Skeletal muscle cell (primary cell): ENCODE results near the gene CCDC92B.
"Not testable (repeated sequence)": the region's sequence is repeated elsewhere in the genome, so short reads cannot be mapped to it uniquely, and the experiment has no call there.

Source experiments
- DNase-seq: peaks from one replicate; pipeline ENCODE4 v3.0.0-alpha.2; 2010; ENCODE audit warnings: low read depth
- H3K4me3 ChIP-seq: 2 replicates; pipeline ENCODE4 v1.5.1; 2011; ENCODE audit warnings: low read depth, mild to moderate bottlenecking, control low read depth, low read length, moderate library complexity

Gene CCDC92B

GRCh38 chr17:2749058-2749783 lies at the start of gene CCDC92B:
Gene CCDC92B (minus strand): TSS chr17:2749652. CDS start chr17:2735145, 14,507 bp downstream.
- H3K4me3 ChIP-seq: no peak within 1 kb of the TSS

GRCh38 chr17:2798678-2799077 lies 49.2 kb upstream of the CCDC92B start:
- no peak for DNase-seq
- no peak overlapping the region for H3K4me3 ChIP-seq

More at GRCh38 chr17:2749058-2749783, at the start of gene CCDC92B:
- no peak for DNase-seq

- no peak overlapping the region for H3K4me3 ChIP-seq
- no peak for DNase-seq
Observed at GRCh38 chr17:2798188-2798587, 48.7 kb upstream of the CCDC92B start.

GRCh38 chr17:2797637-2798036 lies 48.2 kb upstream of the CCDC92B start:
- no peak overlapping the region for H3K4me3 ChIP-seq
- DNase-seq: no peak

- H3K4me3 ChIP-seq: no peak overlapping the region
- DNase-seq: no peak
Observed at GRCh38 chr17:2797226-2797625, 47.8 kb upstream of the CCDC92B start.

GRCh38 chr17:2796164-2797125 lies 47.0 kb upstream of the CCDC92B start, which contains the start of gene RAP1GAP2:
Gene RAP1GAP2 (plus strand): TSS chr17:2796438. CDS start chr17:2796528, 90 bp downstream.
- DNase-seq: no peak
- H3K4me3 ChIP-seq: no peak within 1 kb of the TSS

- no peak overlapping the region for H3K4me3 ChIP-seq
- no peak for DNase-seq
Observed at GRCh38 chr17:2795441-2796163, 46.1 kb upstream of the CCDC92B start.

GRCh38 chr17:2794111-2794803 lies 44.8 kb upstream of the CCDC92B start:
- DNase-seq: no peak
- no peak overlapping the region for H3K4me3 ChIP-seq

- no peak for DNase-seq
- H3K4me3 ChIP-seq: no peak overlapping the region
Observed at GRCh38 chr17:2792366-2793169, 43.1 kb upstream of the CCDC92B start.

- DNase-seq: no peak
- H3K4me3 ChIP-seq: no peak overlapping the region
Observed at GRCh38 chr17:2789700-2790099, 40.2 kb upstream of the CCDC92B start.

- H3K4me3 ChIP-seq: no peak overlapping the region
- DNase-seq: peak; percentile 31
Observed at GRCh38 chr17:2786176-2786881, 36.9 kb upstream of the CCDC92B start.

- H3K4me3 ChIP-seq, DNase-seq: not testable (repeated sequence)
Observed at GRCh38 chr17:2785376-2785775, 35.9 kb upstream of the CCDC92B start.

- DNase-seq: no peak
- H3K4me3 ChIP-seq: no peak overlapping the region
Observed at GRCh38 chr17:2784864-2785263, 35.4 kb upstream of the CCDC92B start.

GRCh38 chr17:2783310-2784030 lies 34.0 kb upstream of the CCDC92B start:
- no peak overlapping the region for H3K4me3 ChIP-seq
- DNase-seq: no peak

- DNase-seq: peak; percentile 36
- H3K4me3 ChIP-seq: no peak overlapping the region
Observed at GRCh38 chr17:2782055-2782454, 32.6 kb upstream of the CCDC92B start.

- H3K4me3 ChIP-seq, DNase-seq: not testable (repeated sequence)
Observed at GRCh38 chr17:2781598-2781997, 32.1 kb upstream of the CCDC92B start.

GRCh38 chr17:2780931-2781454 lies 31.5 kb upstream of the CCDC92B start:
- DNase-seq: no peak
- H3K4me3 ChIP-seq: no peak overlapping the region
